HG03378 (cell line): ENCODE measurements around the gene KRT73.

Experiments
- ATAC-seq: cut with Tn5 transposase; IDR thresholded peaks from one replicate; pipeline ENCODE4 v1.9.1; 2021; ENCODE audit warnings: mild to moderate bottlenecking, moderate library complexity; ENCODE audit not compliant: unreplicated experiment

The KRT73 gene

DNA sequence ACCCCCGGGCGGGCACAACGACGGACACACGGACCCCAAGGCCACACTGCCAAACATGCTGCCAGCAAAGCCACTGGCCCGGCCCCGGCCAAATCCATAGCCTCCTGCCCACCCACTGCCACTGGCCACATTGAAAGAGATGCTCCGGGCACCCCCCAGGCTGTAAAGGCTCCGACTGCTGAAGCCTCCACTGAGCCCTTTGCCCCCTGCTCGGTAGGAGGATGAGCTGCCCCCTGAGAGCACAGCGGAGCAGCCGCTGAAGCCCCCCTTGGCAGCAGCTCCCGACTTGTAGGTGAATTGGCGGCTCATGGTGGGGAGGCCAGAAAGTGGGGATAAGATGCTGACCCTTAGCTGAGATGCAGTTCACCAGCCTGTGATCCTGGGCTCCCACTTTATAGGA, at the start of gene KRT73:
TSS of gene KRT73 (minus strand) at position 344 of the 400 bp plus-strand sequence. CDS start at position 309, 35 bp downstream.
- ATAC-seq = no peak

DNA sequence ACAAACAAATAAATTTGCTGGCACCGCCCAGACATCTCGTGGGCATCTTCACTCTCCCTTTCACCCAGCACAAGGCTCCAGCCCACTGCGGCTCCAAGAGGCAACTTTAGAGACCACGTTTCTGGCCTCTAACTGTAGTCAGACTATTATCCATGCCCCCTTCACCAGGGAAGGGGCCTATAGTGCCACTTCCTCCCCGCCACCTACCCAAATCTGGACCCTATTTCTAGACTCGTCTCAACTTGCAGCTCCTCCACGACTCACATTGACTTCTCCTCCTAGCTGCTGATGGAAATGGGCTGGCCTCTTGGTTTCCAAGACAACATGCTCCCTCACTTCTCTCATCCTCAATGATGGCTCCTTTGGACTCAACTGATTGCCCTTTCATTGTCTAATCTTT, 49.6 kb upstream of the KRT73 start:
- ATAC-seq = no peak

DNA sequence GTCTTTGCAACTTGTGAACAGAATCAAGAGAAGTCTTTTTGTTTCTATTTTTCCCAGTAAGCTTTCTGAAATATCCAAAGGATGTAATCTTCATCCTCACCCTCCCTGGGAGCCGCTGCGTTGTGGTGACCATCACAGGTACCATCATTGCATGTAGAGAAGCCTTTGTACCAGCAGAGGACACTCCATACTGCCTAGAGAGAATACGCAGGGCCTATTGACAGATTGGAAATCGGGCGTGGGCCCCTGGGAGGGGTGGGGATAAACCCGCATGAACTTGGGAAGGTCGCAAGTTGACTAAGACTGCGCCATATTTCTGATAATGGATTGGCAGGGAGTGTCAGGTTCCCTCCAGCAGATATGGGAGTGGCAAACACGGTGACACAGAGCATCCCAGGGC, 49.1 kb upstream of the KRT73 start:
- no peak for ATAC-seq

DNA sequence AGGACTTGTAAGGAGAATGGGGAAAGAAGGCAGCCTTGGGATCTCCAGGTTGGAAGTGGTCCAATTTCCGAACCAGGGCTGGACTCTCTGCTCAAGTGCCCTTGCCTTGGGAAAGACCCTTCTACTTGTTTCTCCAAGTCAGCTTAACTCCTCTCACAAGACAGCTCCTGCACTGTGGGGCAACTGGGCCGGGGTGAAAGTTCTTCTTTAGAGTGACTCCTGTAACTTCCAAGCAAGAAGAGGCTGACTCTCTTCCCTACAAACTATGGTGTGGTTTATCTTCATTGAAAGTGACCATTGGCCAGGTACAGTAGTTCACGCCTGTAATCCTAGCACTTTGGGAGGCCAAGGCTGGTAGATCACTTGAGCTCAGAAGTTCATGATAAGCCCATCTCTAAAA, 48.1 kb upstream of the KRT73 start:
- no peak for ATAC-seq

DNA sequence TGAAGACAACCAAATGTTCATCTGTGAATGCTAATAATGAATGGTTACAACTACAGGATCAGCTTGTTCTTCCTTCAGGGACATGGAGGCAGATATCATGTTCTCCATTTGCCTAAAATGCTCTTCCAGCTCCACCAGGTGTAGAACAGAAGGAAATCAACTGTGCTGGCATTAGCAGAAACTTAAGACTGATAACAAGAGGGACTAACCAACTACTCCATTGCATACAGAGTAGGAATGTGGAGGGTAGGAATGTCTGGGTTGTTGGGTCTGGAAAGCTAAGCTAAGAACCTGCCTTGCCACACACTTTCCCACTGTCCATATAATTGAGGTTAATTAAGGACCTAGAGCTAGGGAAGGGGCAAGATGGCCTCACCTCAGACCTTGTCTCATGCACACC, 45.1 kb upstream of the KRT73 start:
- ATAC-seq = no peak

DNA sequence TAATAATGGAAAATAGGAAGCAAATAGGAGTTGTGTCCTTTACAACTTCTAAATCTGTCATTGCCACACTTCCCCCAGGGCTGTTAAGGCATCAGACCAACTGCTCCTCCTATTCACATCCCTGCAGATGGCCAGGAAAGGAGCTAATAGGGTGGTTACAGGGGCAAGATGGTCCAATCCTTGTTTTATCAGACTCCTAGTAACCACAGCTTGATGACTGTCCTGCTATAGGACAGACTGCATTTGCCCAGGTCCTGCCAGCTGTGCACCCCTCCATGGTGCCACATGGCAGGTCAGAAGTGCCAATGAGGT, 44.5 kb upstream of the KRT73 start:
- ATAC-seq = no peak

DNA sequence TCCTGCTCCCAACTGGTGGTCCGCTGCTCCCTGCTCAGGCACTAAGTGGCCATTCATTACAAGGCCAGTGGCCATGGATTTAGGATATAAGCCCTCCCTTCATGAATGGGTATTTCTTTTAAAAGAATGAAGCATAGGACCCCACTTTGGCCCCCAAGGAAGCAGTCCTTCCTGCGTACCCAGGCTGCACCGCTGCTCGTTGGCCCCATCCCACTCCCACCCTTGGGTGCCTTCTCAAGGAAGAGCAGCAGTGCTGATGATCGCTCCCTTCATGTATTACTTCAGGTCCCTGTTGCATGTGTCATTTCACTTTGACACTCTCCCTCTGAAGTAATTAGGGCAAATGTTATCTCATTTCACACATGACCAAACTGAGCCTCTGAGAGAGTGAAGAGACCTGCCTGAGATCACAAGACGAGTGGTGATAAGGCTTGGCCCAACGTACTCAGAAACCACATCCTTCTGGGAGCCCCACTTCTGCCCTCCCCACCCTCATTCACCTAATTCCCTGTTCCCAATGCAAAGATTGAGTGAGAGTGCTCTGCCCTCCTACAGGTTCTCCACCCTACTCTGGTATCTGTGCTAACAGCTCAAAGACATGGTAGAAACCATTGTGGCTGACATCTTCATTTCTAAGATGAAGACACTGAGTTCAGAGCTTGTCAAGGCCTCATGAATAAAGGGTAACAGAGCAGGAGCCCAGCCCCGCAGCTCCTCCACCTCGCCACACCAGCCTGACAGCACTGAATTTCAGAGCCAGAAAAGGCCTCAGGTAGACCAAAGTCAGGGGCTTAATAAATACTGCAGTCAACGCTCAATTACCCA, 43.9 kb upstream of the KRT73 start:
- no peak for ATAC-seq

DNA sequence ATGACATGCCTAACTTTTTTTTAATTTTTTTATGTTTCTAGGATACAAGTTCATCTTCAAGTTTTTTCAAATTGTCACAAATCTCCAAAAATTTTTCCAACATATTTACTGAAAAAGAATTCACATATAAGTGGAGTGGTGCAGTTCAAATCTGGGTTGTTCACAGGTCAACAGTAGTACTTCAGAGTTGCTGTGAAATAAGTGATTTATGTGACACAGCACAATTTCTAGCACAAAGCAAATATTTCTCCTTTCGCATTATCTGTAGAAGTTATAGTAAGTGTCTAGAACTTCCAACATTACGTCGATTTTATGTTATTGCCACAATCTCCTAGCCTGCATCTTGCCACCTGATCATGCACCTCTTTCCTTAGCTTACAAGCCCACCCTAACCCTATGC, 43.3 kb upstream of the KRT73 start:
- no peak for ATAC-seq

DNA sequence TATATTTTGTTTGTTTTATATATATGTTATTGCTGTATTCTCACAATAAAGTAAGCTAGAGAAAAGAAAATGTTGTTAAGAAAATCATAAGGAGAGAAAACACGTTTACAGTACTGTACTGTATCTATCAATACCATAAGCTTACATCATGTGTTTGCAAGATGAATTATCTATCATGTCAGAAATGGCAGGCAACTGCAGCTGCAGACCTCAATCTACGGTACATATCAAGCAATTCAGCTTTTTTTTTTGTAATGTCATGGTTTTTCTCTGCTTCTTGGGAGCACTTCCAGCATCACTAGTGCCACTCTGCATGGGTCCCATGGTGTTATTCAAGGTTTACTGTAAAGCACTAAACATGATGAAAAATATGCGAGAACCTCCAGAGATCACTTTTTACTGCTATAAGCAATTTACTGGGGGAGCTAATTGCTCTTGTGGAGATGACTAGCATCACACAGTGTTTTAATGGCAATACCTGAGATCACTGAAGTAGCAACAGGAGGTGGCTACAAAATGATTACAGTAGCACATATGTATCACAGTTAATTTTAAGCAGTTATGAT, 42.7 kb upstream of the KRT73 start:
- ATAC-seq = no peak

DNA sequence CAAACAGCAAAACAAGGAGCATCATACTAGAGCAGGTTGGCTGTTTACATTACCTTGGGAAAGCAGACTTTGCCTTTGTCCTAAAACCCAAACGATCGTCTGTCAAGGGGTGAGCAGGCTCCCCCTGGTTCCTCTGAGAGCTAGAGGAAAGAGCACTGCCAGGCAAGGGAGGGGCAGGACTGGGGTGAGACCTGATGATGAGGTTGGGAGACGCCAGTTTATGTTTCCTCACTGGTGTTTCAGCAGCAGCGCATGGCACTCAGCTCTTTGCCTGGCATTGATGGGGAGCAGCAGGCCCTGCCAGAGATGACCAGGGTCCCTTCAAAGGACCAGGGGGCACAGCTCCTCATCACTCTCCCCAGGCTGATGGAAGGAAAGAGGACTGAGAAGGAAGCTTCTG, 41.6 kb upstream of the KRT73 start:
- ATAC-seq = no peak

DNA sequence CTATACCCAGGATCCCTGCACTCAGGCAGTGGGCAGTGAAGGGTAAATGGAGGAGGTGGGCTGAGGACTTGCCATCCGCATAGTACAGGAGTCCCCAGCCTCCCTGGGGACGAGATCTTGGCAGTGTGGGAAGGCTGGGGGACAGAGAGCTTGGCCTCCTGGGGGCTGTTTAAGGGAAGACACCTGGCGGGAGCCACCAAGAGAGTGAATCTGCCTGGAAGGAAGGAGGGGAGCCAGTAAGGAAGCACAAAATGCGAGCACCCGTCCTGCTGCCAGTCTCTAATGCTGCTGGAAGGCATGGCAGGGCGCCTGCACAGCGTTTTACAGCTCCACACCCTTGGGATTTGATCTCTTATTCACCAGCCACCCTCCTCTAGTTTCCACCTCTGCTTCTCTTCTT, 41.0 kb upstream of the KRT73 start:
- ATAC-seq = no peak

DNA sequence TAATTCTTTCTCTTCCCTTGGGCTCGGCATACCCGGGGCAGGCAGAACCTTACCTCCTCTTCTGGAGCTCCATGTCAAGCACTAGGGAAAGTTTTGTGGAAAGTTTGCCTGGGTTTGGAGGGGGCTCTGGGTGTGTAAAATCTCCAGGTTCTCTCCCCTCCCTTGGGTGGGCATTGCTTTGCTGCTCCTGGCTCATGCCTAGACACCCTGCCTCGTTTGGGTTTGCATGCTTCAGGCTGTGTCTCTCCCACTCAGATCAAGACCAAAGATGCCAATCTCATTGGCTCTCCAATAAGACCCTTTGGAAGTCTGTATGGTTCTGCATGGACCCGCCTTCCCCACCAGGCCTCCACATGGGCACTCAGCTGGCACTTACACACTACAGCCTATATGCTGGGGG, 39.8 kb upstream of the KRT73 start:
- no peak for ATAC-seq

DNA sequence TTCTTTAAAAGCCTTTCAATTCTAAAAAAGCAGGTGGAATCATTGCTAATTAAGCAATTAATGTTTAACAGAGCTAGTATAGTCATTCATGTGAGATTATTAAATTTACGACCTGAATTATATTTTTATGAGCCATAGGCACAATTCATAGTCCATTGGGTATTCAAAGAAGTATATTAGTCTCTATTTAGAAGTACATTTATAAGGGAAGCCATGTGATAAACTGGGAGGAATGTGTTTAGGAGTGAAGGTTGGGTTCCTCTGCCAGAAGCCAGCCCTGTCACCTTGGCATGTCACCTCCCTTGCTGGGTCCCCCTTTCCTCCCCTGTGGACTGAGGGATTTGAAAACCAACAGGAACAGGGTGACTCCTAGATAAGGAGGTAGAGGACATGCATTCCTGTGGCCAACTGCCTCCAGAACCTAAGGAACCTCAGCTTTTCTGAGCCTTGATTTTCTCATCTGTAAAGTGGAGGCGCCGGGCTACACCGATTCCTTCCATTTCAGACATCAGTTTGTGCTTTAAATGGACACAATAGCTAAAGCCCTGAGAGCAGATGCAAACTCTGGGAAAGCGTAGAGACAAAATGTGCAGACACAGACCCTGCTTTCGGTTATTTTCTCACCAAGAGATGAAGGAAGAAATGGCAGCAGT, 39.0 kb upstream of the KRT73 start:
- ATAC-seq = no peak

DNA sequence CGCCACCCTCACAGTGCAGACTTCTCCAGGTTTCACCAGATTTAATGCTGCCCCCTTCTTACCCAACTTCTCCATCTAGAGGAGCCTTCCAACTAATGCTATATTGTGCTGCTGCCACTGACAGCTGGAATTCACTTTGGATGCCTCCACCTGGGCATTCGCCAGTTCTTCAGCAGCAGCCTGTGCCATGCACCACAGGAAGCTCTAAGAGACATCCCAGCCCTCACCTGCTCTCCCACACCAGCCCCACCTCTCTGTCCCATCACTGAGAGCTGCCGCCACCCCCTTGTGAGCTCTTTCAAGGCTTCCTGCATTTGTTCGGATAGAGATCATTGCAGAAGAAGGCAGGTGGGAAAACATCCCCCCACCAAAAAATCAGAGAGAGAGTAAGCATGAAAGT, 38.3 kb upstream of the KRT73 start:
- ATAC-seq = no peak

DNA sequence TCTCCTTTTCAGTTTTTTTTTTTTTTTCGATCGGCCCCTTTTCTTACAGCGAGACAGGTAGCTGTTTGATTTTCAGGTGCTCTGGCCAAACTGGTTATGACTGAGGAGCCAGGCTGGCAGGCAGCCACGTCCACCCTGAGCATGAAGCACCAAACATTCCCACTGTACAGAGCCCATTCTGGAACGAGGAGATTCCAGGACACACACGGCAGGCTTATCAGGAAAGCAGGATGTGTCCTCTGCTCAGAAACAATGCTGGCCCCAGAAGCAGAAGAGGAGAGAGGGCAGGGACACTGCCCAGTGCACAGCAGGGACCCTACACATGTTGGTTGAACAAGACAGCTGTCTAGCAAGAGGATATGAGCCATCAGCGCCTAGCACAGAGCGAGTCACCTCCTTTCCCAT, 37.4 kb upstream of the KRT73 start:
- no peak for ATAC-seq

DNA sequence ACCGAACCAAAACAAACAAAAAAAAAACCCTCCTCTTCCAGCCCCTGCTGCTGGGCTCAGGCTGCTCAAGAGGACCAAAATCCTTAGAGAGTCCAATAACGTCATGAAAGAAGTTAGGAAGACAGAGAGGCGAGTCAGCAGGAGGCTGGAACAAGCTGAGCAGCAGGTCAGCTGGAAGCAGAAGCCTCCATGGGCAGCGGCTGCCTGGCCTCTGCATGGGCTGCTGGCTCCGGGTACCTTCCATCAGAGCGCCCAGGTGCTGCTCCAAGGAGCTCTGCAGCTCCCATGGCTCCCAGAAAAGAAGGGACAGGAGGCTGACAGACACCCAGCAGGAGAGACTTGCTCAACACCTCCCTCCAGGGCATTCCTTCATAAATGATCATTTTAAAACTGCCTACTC, 36.9 kb upstream of the KRT73 start:
- no peak for ATAC-seq

DNA sequence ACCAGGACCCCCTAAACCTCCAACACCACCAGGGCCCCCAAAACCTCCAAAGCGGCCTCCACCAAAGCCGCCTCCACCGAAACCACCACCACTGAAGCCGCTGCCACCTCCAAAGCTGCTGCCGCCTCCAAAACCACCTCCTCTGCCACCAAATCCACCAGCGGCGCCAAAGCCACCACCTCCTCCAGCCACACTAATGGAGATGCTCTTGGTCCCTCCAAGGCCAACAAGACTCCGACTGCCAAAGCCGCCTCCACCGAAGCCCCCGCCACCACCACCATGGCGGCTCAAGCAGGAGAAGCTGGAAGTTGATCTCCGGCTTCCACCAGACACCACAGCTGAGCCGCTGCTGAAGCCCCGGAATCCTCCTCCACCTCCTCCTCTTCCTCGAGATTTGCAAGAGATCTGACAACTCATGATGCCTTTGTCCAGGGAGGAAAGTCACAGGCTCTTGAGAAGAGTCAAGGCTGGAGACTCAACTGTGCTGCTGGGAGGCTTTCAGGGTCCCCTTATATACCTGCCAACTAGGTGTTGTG, 33.4 kb upstream of the KRT73 start, which contains the start of gene KRT2:
TSS of gene KRT2 (minus strand) at position 486 of the 536 bp plus-strand sequence. CDS start at position 417, 69 bp downstream.
- ATAC-seq = no peak

DNA sequence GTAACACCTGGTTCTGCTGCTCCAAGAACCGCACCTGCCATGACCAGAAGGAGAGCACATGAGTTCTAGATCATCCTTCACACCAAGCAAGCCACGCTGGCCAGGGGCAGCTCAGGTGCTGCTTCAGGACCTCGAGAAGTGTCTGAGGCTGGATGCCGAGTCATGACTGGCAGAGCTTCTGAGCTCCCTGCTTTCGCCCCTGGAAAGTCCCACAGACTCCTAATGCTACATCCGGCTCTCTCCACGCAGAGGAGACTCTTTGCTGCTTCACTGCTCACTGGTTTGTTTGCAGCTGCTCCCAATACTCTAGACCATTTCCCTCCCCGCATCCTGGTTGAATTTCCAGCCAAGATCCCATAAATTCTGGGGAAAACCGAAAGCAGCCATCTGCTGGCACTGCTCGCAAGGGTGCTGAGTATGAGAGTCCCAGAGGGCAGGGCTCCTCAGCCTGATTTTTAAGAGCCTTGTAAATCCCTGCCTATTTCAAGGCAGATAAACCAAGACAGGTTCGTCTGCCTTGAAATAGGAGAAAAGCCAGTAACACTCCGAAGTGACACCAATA, 32.2 kb upstream of the KRT73 start:
- no peak for ATAC-seq

DNA sequence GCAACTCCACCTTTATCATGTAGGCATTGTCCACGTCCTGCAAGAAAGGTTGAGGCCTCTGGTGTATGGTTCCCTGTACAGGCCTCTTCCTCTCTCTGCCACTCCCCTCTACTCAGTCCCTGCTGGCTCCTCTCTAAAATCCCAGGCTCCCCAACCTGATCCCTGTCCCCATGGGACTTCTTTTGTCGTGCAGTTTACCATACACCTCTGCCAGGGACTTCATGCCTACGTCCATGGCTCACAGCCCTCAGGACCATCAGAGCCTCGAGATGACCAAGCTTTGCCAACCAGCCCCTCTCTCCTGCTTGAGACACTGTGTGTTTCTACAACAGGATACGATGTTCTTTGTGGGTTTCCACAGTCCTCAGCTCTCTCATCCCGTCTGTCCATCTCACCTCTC, 30.7 kb upstream of the KRT73 start:
- ATAC-seq = no peak

DNA sequence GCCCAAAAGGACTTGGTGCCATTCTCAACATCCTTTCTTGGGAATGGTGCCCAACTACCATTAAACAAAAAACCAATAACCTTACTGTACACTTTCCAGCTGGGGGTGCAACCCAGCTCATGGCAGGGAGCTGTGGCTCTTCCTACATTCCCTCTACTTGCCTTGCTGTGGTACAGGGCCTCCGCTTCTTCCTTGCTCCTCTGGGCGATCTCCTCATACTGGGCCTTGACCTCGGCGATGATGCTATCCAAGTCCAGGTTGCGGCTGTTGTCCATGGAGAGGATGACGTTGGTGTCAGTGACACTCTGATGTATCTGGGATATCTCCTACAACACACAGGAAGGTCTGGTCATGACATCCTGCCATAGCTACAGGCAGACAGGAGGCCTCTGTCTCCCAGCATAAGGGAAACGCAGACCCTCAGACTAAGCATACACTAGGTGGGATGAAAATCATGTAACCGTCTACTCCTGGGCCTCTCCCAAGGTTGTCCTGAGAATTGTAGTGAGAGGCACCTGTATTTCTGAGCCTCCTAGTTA, 29.7 kb upstream of the KRT73 start:
- ATAC-seq = no peak

DNA sequence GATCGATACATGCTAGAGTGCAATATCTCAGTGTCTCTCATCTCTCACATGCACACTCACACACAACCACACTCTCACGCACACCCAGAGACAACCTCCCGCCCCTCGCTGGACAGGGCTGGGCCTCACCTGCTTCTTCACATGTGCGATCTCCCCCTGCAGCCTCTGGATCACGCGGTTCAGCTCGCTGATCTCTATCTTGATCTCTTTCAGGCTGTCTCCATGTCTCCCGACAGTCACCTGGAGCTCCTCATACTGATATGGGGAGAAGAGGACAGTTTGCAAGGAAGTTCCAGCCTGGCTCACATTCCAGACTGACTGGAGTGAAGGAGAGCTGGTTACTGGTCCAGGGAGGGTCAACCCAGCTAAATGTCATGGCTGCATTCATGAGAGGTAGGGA, 29.2 kb upstream of the KRT73 start:
- no peak for ATAC-seq
